ENCODE measurements around the gene SMAD1.

SMAD1 gene

GRCh38 chr4:145602129-145602760 is 120.6 kb downstream of the SMAD1 start:
- no peaks in the 10 kb centered on the region for H3K79me2 ChIP-seq (ENCODE audit: control insufficient read depth, low read length)

DNA sequence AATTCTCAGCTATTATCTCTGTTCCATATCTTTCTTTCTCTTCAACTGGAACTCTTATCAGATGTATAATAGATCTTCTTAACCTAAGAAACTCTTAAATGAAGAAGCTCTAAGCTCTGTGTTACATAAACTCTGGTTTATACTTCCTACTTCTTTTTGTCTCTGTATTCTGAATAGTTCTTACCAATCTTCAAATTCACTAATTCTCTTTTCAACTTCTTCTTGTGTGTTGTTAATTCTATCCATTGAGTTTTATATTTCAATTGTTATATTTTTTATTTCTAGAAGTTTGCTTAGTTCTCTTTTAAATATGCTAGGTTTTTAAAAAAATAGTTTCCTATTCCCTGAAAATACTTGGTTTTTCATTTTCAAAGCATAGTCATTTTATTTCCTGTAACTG is 124.3 kb downstream of the SMAD1 start:
- no peak overlapping the region for H3K27ac ChIP-seq (ENCODE audit: low read depth, low read length)
- no peaks in the 10 kb centered on the region for H3K27me3 ChIP-seq (ENCODE audit: control insufficient read depth, low read length)
- no peak overlapping the region for H3K4me2 ChIP-seq (ENCODE audit: low read length)
- no peaks in the 10 kb centered on the region for H4K20me1 ChIP-seq (ENCODE audit: control insufficient read depth, insufficient read depth, low read depth, low read length)
- H3K36me3 ChIP-seq (ENCODE audit: control insufficient read depth, low read length), result no peaks in the 10 kb centered on the region
- H3K9me3 ChIP-seq (ENCODE audit: control insufficient read depth, insufficient read depth, low read length), result peaks cover 4% of the 10 kb centered on the region; the same call in 1 of the 2 replicates
- H3F3A ChIP-seq (ENCODE audit: control insufficient read depth, insufficient read depth), result no peaks in the 10 kb centered on the region
- no peaks in the 10 kb centered on the region for H3K9me2 ChIP-seq (replicated peaks; ENCODE audit: control insufficient read depth, low read length)
- H3K79me2 ChIP-seq (ENCODE audit: control insufficient read depth, low read length), result no peaks in the 10 kb centered on the region
- H3K4me3 ChIP-seq (ENCODE audit: low read length), result no peak overlapping the region
- TF ChIP-seq, protein P1, sequence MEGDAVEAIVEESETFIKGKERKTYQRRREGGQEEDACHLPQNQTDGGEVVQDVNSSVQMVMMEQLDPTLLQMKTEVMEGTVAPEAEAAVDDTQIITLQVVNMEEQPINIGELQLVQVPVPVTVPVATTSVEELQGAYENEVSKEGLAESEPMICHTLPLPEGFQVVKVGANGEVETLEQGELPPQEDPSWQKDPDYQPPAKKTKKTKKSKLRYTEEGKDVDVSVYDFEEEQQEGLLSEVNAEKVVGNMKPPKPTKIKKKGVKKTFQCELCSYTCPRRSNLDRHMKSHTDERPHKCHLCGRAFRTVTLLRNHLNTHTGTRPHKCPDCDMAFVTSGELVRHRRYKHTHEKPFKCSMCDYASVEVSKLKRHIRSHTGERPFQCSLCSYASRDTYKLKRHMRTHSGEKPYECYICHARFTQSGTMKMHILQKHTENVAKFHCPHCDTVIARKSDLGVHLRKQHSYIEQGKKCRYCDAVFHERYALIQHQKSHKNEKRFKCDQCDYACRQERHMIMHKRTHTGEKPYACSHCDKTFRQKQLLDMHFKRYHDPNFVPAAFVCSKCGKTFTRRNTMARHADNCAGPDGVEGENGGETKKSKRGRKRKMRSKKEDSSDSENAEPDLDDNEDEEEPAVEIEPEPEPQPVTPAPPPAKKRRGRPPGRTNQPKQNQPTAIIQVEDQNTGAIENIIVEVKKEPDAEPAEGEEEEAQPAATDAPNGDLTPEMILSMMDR (IDR thresholded peaks at IDR 0.05; ENCODE audit: low read depth, low read length, poor library complexity, severe bottlenecking), result no peak
- TF ChIP-seq EZH2phosphoT487 (IDR thresholded peaks at IDR 0.05; ENCODE audit: borderline replicate concordance, low read length), result no peak
- H3K4me1 ChIP-seq (ENCODE audit: control insufficient read depth, low read length), result peaks cover 18% of the 10 kb centered on the region

More at GRCh38 chr4:145602129-145602760, 120.6 kb downstream of the SMAD1 start:
- Histone ChIP-seq H3K9me3 (ENCODE audit: control insufficient read depth, insufficient read depth, low read length) (peaks cover 4% of the 10 kb centered on the region; the same call in 1 of the 2 replicates), H3K4me2 (ENCODE audit: low read length) (no peak overlapping the region), H3K4me3 (ENCODE audit: low read length) (no peak overlapping the region), H3K36me3 (ENCODE audit: control insufficient read depth, low read length) (no peaks in the 10 kb centered on the region), H3K27ac (ENCODE audit: low read depth, low read length) (no peak overlapping the region), H4K20me1 (ENCODE audit: control insufficient read depth, insufficient read depth, low read depth, low read length) (no peaks in the 10 kb centered on the region), H3K4me1 (ENCODE audit: control insufficient read depth, low read length) (no peaks in the 10 kb centered on the region), H3K27me3 (ENCODE audit: control insufficient read depth, low read length) (no peaks in the 10 kb centered on the region), H3F3A (ENCODE audit: control insufficient read depth, insufficient read depth) (no peaks in the 10 kb centered on the region), H3K9me2 (replicated peaks; ENCODE audit: control insufficient read depth, low read length) (no peaks in the 10 kb centered on the region)
- no peak for TF ChIP-seq EZH2phosphoT487 (IDR thresholded peaks at IDR 0.05; ENCODE audit: borderline replicate concordance, low read length)
- TF ChIP-seq, protein P1 (IDR thresholded peaks at IDR 0.05; ENCODE audit: low read depth, low read length, poor library complexity, severe bottlenecking), result no peak

All from DOHH2 (cell line).